ENCODE results near the gene PIGS. TPM values are rescaled to one million over a fixed set of nuclear protein-coding genes. Genes with fewer than 3 reads are reported as not detected.

The PIGS gene
- total and polyA plus RNA-seq, 4 donors = 7.3 to 29.5 (median 13.3) TPM

- TF ChIP-seq ZBTB33 (IDR thresholded peaks at IDR 0.05) = no peak
Observed at GRCh38 chr17:28567604-28568003, 3.7 kb downstream of the PIGS start (continued).

- no peak for TF ChIP-seq CTCF (IDR thresholded peaks at IDR 0.05; ENCODE audit: low read depth, low read length, missing input control)
- no peak for TF ChIP-seq HNF4A (conservative IDR thresholded peaks at IDR 0.05)
- no peak for TF ChIP-seq JUND (IDR thresholded peaks at IDR 0.05)
- no peak for TF ChIP-seq MAX (IDR thresholded peaks at IDR 0.05)
- no peak for TF ChIP-seq NR2F2 (IDR thresholded peaks at IDR 0.05)
- no peak for TF ChIP-seq ATF3 (IDR thresholded peaks at IDR 0.05)
- TF ChIP-seq FOXA1 (IDR thresholded peaks at IDR 0.05) = no peak
- TF ChIP-seq TAF1 (conservative IDR thresholded peaks at IDR 0.05) = no peak
- no peak for TF ChIP-seq SP1 (IDR thresholded peaks at IDR 0.05)
- no peak for TF ChIP-seq FOXA2 (IDR thresholded peaks at IDR 0.05)
- TF ChIP-seq GABPA (IDR thresholded peaks at IDR 0.05 in 1 of 2, conservative IDR thresholded peaks at IDR 0.05 in 1 of 2) = no peak
- WGBS = 91% methylated on average over 3 of the region's 3 CpGs
- Histone ChIP-seq H3K27me3 (ENCODE audit: control insufficient read depth in 4 of 4, insufficient read depth in 4 of 4, low read length in 3 of 4) (no peaks in the 10 kb centered on the region), H3K36me3 (ENCODE audit: control insufficient read depth in 4 of 4, insufficient read depth in 3 of 4, low read depth in 1 of 4, low read length in 3 of 4) (peaks cover 4 to 28% (median 20%) of the 10 kb centered on the region in 4 donors), H3K4me1 (ENCODE audit: control insufficient read depth in 4 of 4, insufficient read depth in 4 of 4, low read length in 3 of 4) (no peaks in the 10 kb centered on the region), H3K27ac (ENCODE audit: low read depth in 1 of 2, low read length in 2 of 2) (no peak overlapping the region), H3K4me3 (ENCODE audit: low read depth in 1 of 3, low read length in 3 of 3) (no peak overlapping the region), H3K9me3 (ENCODE audit: control insufficient read depth in 4 of 4, low read length in 3 of 4) (no peaks in the 10 kb centered on the region), H3K9ac (ENCODE audit: low read depth in 1 of 2, low read length in 2 of 2) (no peak overlapping the region)
- DNase-seq (ENCODE audit: low spot score) = no peak
Observed at GRCh38 chr17:28563475-28563874, 7.8 kb downstream of the PIGS start.

GRCh38 chr17:28555022-28555421 lies 16.3 kb downstream of the PIGS start:
- 97% methylated on average over 3 of the region's 3 CpGs for WGBS
- H3K36me3 ChIP-seq (ENCODE audit: control insufficient read depth in 4 of 4, insufficient read depth in 3 of 4, low read depth in 1 of 4, low read length in 3 of 4) = peaks cover 6 to 48% (median 36%) of the 10 kb centered on the region in 4 donors
- TF ChIP-seq EGR1 (IDR thresholded peaks at IDR 0.05; ENCODE audit: low read depth in 2 of 2) (no peak), CTCF (IDR thresholded peaks at IDR 0.05; ENCODE audit: low read depth, low read length, missing input control) (no peak), REST (IDR thresholded peaks at IDR 0.05) (no peak), ZBTB33 (IDR thresholded peaks at IDR 0.05) (no peak), FOXA2 (IDR thresholded peaks at IDR 0.05) (no peak), RAD21 (IDR thresholded peaks at IDR 0.05) (no peak), FOXA1 (IDR thresholded peaks at IDR 0.05) (no peak), HNF4G (IDR thresholded peaks at IDR 0.05) (no peak), GABPA (IDR thresholded peaks at IDR 0.05 in 1 of 2, conservative IDR thresholded peaks at IDR 0.05 in 1 of 2) (no peak)
- H3K9ac ChIP-seq (ENCODE audit: low read depth in 1 of 2, low read length in 2 of 2) = no peak overlapping the region
- no peaks in the 10 kb centered on the region for H3K9me3 ChIP-seq (ENCODE audit: control insufficient read depth in 4 of 4, low read length in 3 of 4)
- peaks cover 4 to 25% (median 20%) of the 10 kb centered on the region in 4 donors for H3K4me1 ChIP-seq (ENCODE audit: control insufficient read depth in 4 of 4, insufficient read depth in 4 of 4, low read length in 3 of 4)
- no peak for DNase-seq (ENCODE audit: low spot score)
- no peak overlapping the region for H3K27ac ChIP-seq (ENCODE audit: low read depth in 1 of 2, low read length in 2 of 2)
- no peak overlapping the region for H3K4me3 ChIP-seq (ENCODE audit: low read depth in 1 of 3, low read length in 3 of 3)
- no peaks in the 10 kb centered on the region for H3K27me3 ChIP-seq (ENCODE audit: control insufficient read depth in 4 of 4, insufficient read depth in 4 of 4, low read length in 3 of 4)
